H1 (cell line): ENCODE data around the gene FBXL5. TPM values are rescaled to one million over a fixed set of nuclear protein-coding genes. Genes with fewer than 3 reads are reported as not detected.

Experiments used
- RNF2 ChIP-seq: fragments of 200-900, 300-1000 bp; sonication (generic); IDR thresholded peaks from 2 replicates; pipeline ENCODE4 v1.7.1; 2016; ENCODE audit warnings: borderline replicate concordance, low read depth, mild to moderate bottlenecking, antibody characterized with exemption, low read length; ENCODE audit not compliant: poor library complexity, severe bottlenecking; ENCODE audit errors: missing control alignments
- SAP30 ChIP-seq: fragments of 300-600 bp; sonication (generic); IDR thresholded peaks from 2 replicates; pipeline ENCODE4 v1.7.1; 2012; ENCODE audit warnings: low read length, moderate library complexity, mild to moderate bottlenecking, inconsistent platforms; ENCODE audit not compliant: insufficient read depth, insufficient replicate concordance
- polyA plus RNA-seq, 7 experiments: library from polyadenylated mRNA; depleted of rRNA in 3 of 7; stranded (reverse) in 5 of 7; unstranded in 2 of 7; fragments of >200 nt in 5 of 7; fragments of 200-250 nt in 2 of 7; gene quantifications; 1 replicate in 5 of 7; 2 replicates in 1 of 7; 4 replicates in 1 of 7; pipeline versions ENCODE4 v1.2.1 to v1.2.3, GENCODE V29; 2011 to 2013; ENCODE audit warnings: missing spikeins in 2 of 7, mixed read lengths in 2 of 7
- total RNA-seq: library from RNA; stranded (reverse); fragmentation: NEBNext Ultra II Directional; extraction: Animal tissue kit (Norgen Biotek cat#: 25700); gene quantifications from 2 replicates; pipeline ENCODE4 v1.2.1, GENCODE V29; 2021

Gene FBXL5
- total and polyA plus RNA-seq, 2 of the 8 experiments (the other 6 are each of a cell fraction or from before 2014, with no cell fraction given), result 34.6 to 62.7 TPM

DNA sequence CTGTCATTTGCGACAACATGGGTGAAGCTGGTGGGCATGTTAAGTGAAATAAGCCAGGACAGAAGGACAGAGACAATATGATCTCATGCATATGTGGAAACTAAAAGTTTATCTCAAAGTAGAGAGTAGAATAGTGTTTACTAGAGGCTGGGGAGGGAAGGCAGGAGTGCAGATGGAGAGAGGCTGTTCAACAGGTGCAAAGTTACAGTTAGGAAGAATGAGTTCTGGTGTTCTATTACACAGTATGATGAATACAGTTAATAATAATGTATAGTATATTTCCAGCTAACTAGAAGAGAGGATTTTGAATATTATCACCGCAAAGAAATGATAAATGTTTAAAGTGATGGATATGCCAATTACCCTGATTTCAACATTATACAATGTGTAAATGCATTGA is 69.8 kb downstream of the FBXL5 start (continued):
- TF ChIP-seq SAP30 (no peak), RNF2 (no peak)
